Fibroblast of the aortic adventitia (primary cell): ENCODE data around the gene C16orf96. TPM values are rescaled to one million over a fixed set of nuclear protein-coding genes. Genes with fewer than 3 reads are reported as not detected.
A peak's percentile ranks its signal among the peaks of the same experiment; 100 is the strongest.

Source experiments
- DNase-seq: peaks from one replicate; pipeline ENCODE4 v3.0.0-alpha.2; 2010; ENCODE audit warnings: low read depth
- H3K4me3 ChIP-seq: 2 replicates; pipeline ENCODE4 v1.5.1; 2011; ENCODE audit warnings: low read depth, mild to moderate bottlenecking, control low read depth, low read length, moderate library complexity
- total RNA-seq: library from RNA; depleted of rRNA; stranded (reverse); fragments of >200 nt; gene quantifications from 2 replicates; pipeline ENCODE4 v1.2.3, GENCODE V29; 2012; ENCODE audit warnings: low replicate concordance
- TF ChIP-seq, protein P1 (sequence below): IDR thresholded peaks from 2 replicates; pipeline ENCODE4 v1.5.1; 2011; ENCODE audit warnings: mild to moderate bottlenecking, low read length, control low read depth, inconsistent platforms; ENCODE audit not compliant: insufficient read depth

Gene C16orf96
- total RNA-seq, 1 donor: under 0.01 TPM

DNA sequence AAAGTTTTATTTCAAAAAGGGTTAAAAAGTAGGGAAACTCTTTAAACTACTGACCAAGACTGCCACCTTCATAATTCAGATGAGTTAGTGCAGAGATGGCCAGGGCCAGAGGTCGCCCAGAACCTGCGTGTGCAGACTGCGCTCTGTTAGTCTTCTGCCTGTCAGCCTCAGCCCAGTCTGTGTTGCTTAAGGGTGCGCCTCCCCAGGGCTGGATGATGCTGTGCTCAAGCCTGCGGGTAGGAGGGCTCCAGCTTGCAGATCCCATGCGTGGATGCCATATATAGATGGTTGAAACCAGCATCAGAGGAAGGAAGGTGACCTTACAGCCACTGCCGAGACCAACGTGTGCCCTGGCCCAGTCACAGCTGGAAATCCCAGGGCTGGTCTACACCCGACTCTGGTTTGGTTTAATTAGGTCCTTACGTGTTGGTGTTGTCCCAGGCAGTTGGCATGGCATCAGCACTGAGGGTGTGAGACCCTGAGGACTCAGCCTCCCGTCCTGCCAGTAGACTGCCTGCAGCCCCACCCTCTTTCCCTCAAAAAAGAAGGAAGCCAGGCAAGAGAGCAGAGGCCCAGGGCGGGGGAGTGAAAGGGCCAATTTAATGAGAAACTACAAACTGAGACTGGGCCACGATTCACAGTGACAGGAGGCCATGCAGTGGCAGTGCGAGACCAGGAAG lies 45.3 kb upstream of the C16orf96 start:
- TF ChIP-seq, protein P1, sequence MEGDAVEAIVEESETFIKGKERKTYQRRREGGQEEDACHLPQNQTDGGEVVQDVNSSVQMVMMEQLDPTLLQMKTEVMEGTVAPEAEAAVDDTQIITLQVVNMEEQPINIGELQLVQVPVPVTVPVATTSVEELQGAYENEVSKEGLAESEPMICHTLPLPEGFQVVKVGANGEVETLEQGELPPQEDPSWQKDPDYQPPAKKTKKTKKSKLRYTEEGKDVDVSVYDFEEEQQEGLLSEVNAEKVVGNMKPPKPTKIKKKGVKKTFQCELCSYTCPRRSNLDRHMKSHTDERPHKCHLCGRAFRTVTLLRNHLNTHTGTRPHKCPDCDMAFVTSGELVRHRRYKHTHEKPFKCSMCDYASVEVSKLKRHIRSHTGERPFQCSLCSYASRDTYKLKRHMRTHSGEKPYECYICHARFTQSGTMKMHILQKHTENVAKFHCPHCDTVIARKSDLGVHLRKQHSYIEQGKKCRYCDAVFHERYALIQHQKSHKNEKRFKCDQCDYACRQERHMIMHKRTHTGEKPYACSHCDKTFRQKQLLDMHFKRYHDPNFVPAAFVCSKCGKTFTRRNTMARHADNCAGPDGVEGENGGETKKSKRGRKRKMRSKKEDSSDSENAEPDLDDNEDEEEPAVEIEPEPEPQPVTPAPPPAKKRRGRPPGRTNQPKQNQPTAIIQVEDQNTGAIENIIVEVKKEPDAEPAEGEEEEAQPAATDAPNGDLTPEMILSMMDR: no peak
- no peak overlapping the region for H3K4me3 ChIP-seq
- DNase-seq: no peak

DNA sequence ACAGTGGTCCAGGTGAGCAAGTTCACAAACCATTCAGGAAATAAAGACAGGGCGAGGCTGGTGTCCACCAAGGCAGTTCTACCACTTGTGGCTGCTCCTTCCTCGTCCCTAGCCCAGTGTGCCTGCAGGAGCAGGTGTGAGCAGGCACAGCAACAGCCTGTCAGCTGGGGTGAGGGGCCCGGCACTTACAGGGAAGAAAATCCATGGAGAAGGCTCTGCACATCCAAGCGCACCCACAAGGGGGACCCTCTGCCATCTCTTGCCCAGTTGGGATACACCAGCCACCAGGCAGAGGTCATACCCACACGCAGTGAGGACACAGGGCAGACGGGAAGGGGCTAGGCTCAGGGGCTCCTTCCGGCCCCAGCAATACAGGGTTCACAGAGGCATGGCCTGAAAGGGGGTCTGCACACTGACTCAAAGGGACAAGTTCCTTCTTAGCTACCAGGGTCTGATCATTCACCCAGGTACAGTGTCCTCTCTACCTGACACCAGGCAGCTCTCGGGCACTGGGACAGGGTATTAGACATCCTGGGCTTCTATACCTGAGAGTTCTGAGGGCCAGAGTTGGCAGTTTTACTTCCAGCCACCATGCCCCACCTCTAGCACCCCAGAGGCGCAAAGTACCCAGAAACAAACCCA lies 44.6 kb upstream of the C16orf96 start:
- TF ChIP-seq, protein P1: peak; percentile 57
- no peak overlapping the region for H3K4me3 ChIP-seq
- DNase-seq: peak; percentile 33

DNA sequence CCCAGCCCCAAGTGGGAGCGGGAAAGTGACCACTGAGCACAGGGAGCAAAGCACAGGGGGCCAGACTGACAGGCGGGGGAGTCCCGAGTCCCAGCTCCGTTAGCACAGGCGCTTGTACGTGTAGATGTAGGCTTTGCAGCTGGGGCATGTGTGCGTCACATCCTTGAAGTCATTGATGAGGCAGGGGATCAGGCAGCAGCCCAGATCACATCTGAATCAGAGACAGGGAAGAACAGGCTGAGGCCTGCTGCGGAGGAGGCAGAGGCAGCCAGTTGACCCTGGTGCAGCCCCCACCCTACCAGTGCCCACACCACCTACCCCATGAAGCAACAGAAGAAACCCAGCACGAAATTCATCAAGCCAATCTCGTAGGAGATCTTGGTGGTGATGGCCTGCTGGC lies 43.7 kb upstream of the C16orf96 start:
- TF ChIP-seq, protein P1: no peak
- no peak for DNase-seq
- no peak overlapping the region for H3K4me3 ChIP-seq

DNA sequence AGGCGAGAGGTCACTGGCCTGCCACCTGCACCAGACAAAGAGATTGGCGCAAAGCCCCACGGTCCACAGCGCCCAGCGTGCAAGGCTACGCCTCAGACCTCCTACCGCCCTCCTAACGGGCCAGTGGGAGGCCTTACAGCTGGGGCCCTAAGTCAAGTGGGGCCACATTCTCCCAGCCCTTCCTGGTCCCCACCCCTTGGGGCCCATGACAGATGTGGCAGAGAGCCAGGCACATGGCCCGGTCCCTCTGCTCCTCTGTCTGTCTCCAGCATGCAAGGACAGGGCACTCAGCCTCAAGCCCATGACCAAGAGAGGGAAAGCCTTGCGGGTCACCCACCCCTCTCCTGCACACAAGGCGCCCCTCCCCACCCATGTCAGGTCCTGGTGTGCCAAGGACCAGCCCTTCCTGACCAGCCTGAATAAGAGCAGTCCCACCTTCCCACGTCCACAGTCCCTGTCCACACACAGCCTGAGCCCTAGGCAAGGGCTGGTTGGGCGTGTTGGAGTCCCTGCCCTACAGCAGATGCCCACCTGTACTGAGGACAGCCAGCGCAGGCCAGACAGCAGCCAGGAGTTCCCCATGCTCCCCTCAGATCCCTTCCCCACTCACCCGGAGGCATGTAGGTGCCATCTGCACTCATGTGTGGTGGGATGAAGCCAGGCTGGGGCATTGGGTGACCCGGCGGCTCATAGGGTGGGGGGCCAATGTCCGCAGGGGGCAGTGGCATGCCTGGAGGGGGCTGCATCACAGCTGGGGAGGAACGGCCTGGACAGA lies 42.9 kb upstream of the C16orf96 start:
- H3K4me3 ChIP-seq: no peak overlapping the region
- DNase-seq: no peak
- TF ChIP-seq, protein P1: no peak

DNA sequence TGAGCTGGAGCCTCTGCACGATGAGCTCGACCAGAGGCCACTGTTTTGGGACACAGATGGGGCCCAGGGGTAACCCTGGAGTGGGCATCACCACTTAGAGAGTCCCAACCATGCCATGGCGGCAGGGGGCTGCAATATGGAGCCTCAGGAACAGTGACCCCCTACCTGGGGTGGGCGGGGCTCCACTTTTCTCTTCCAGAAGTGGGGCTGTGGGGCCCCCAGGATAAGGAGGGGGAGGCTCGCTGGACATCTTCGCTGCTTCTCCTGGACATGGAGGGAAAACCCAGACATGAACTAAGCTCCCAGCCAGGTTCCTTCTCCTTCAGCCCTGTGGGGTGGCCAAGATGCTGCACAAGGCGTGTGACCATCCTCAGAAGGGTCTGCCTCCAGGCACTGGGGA lies 42.3 kb upstream of the C16orf96 start:
- no peak overlapping the region for H3K4me3 ChIP-seq
- TF ChIP-seq, protein P1: no peak
- no peak for DNase-seq

DNA sequence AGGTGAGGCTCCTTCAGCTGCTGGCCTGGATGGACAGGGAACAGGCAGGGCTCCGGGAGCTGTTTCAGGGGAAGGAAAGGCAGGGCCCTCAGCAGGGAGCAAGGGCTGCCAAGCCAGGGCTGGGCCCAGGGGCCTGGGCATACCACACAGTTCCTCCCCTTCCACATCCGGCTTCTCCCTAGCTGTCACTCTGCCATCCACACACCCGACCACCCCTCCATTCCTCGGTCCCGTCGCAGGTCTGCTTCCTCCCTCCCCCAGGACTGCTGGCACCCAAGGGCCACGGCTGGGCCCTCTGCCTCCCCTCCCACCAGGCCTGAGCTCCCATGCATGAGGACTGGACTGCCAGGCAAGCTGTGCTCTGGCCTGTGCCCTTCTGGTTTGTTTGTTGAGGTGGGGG lies 41.5 kb upstream of the C16orf96 start:
- DNase-seq: no peak
- TF ChIP-seq, protein P1: no peak
- no peak overlapping the region for H3K4me3 ChIP-seq
